HepG2 (cell line): Measurements from ENCODE around the gene UGT1A8. TPM values are rescaled to one million over a fixed set of nuclear protein-coding genes. Genes with fewer than 3 reads are reported as not detected.

Source experiments
- ATAC-seq: fragments of 200-7000 bp; cut with Tn5 transposase; 3 replicates; pipeline ENCODE4 v1.9.1; 2020; ENCODE audit warnings: mild to moderate bottlenecking, moderate library complexity
- BruUV-seq: library from RNA; stranded (reverse); fragments of 400-500 nt; replicated peaks from 2 replicates; lab custom pipeline; 2021; lab: Mats Ljungman, UMichigan
- CTCF ChIA-PET: fragments of 300-600 bp; formaldehyde crosslinking; extraction: SDS; loops from one replicate; lab custom pipeline; 2021; ENCODE audit warnings: low total read pairs, inconsistent platforms, low intra/inter-chr PET ratio; lab: Yijun Ruan, JAX
- POLR2A ChIA-PET: fragments of 350-600 bp; sonication (Branson Sonifier 250); formaldehyde crosslinking; loops from one replicate; lab custom pipeline; 2020; ENCODE audit warnings: antibody characterized with exemption, inconsistent platforms; lab: Yijun Ruan, JAX
- DNase-seq: peaks from one replicate; pipeline ENCODE4 v3.0.0-alpha.2; 2015; ENCODE audit warnings: low spot score
- FAIRE-seq: peaks from 3 replicates; lab custom pipeline; 2011; peaks lifted over from hg19 to GRCh38; lab: Jason Lieb, UNC
- H2AFZ ChIP-seq: one replicate; pipeline ENCODE4 v1.6.1; 2011; ENCODE audit warnings: low read length, inconsistent platforms
- H3K27ac ChIP-seq: fragments of 300-600 bp; 3 replicates; pipeline ENCODE4 v1.8.0; 2011; ENCODE audit warnings: mixed run types, mild to moderate bottlenecking, mixed read lengths, low read length, inconsistent platforms; ENCODE audit not compliant: insufficient read depth; ENCODE audit errors: extremely low read length
- H3K27me3 ChIP-seq, 2 experiments: fragments of 200-600 bp in 1 of 2; 2 replicates in 1 of 2; 3 replicates in 1 of 2; pipeline versions ENCODE4 v1.6.0 to v1.8.0; 2011; ENCODE audit warnings: low read length in 2 of 2, mild to moderate bottlenecking in 2 of 2, moderate library complexity in 2 of 2, inconsistent platforms in 1 of 2; ENCODE audit not compliant: insufficient read depth in 2 of 2, control insufficient read depth in 1 of 2
- H3K36me3 ChIP-seq, 2 experiments: fragments of 200-600 bp in 1 of 2; replicated peaks in 1 of 2; 2 replicates in 1 of 2; 3 replicates in 1 of 2; pipeline versions ENCODE4 v1.5.1 to v1.8.0; 2011; ENCODE audit warnings: low read length in 2 of 2, inconsistent platforms in 1 of 2; ENCODE audit not compliant: insufficient read depth in 2 of 2, control insufficient read depth in 1 of 2
- H3K4me1 ChIP-seq: 2 replicates; pipeline ENCODE4 v1.5.1; 2012; ENCODE audit warnings: low read length, inconsistent platforms; ENCODE audit not compliant: insufficient read depth
- H3K4me2 ChIP-seq: 2 replicates; pipeline ENCODE4 v1.6.0; 2011; ENCODE audit warnings: low read depth, low read length, inconsistent platforms
- H3K4me3 ChIP-seq, 3 experiments: fragments of 200-600 bp in 1 of 3; sonication (generic), shearing (Covaris generic) in 1 of 3; replicated peaks in 1 of 3; 2 replicates each; pipeline ENCODE4 v1.5.1; 2011 to 2016; ENCODE audit warnings: low read length in 3 of 3, inconsistent platforms in 2 of 3, low read depth in 2 of 3, mild to moderate bottlenecking in 2 of 3, control low read depth in 1 of 3, mixed read lengths in 1 of 3; ENCODE audit not compliant: insufficient read depth in 1 of 3
- H3K79me2 ChIP-seq: one replicate; pipeline ENCODE4 v1.6.1; 2011; ENCODE audit warnings: low read length, inconsistent platforms; ENCODE audit not compliant: insufficient read depth
- H3K9ac ChIP-seq: 2 replicates; pipeline ENCODE4 v1.6.0; 2011; ENCODE audit warnings: mild to moderate bottlenecking, low read depth, low read length, inconsistent platforms; ENCODE audit not compliant: insufficient read depth
- H3K9me3 ChIP-seq: 2 replicates; pipeline ENCODE4 v1.5.1; 2012; ENCODE audit warnings: mild to moderate bottlenecking, low read length
- H4K20me1 ChIP-seq: 2 replicates; pipeline ENCODE4 v1.6.0; 2011; ENCODE audit warnings: inconsistent platforms, mild to moderate bottlenecking, low read length, moderate library complexity; ENCODE audit not compliant: insufficient read depth
- AGO1 ChIP-seq: fragments of 200-400 bp; formaldehyde crosslinking; IDR thresholded peaks from 2 replicates; pipeline ENCODE4 v1.6.1; 2017; ENCODE audit warnings: mild to moderate bottlenecking, low read depth, low read length, moderate library complexity; ENCODE audit not compliant: poor library complexity, severe bottlenecking
- ARHGAP35 ChIP-seq: sonication (generic); formaldehyde crosslinking; IDR thresholded peaks from 2 replicates; pipeline ENCODE4 v1.9.0; 2022; ENCODE audit warnings: mild to moderate bottlenecking, inconsistent platforms, moderate library complexity, missing genetic modification reagents, borderline replicate concordance
- CENPX ChIP-seq: sonication (generic); formaldehyde crosslinking; IDR thresholded peaks from 2 replicates; pipeline ENCODE4 v1.9.0; 2021; ENCODE audit warnings: mild to moderate bottlenecking, missing genetic modification reagents, moderate library complexity
- FOXA3 ChIP-seq: IDR thresholded peaks from 2 replicates; pipeline ENCODE4 v1.6.1; 2016; ENCODE audit warnings: missing genetic modification reagents, missing compliant biosample characterization
- GABPA ChIP-seq, 2 experiments: IDR thresholded peaks; 2 replicates each; pipeline ENCODE4 v1.6.1; 2011 to 2016; ENCODE audit warnings: low read depth in 2 of 2, low read length in 1 of 2, missing biosample characterization in 1 of 2, missing genetic modification characterization in 1 of 2
- GFI1 ChIP-seq: sonication (generic); formaldehyde crosslinking; IDR thresholded peaks from 2 replicates; pipeline ENCODE4 v1.5.0; 2020; ENCODE audit warnings: missing genetic modification reagents, mild to moderate bottlenecking, borderline replicate concordance
- HDAC1 ChIP-seq: sonication (generic); formaldehyde crosslinking; IDR thresholded peaks from 2 replicates; pipeline ENCODE4 v1.5.1; 2020; ENCODE audit warnings: mild to moderate bottlenecking, missing genetic modification reagents
- HNRNPUL1 ChIP-seq: fragments of 200-400 bp; formaldehyde crosslinking; IDR thresholded peaks from 2 replicates; pipeline ENCODE4 v1.6.1; 2017; ENCODE audit warnings: low read depth, mild to moderate bottlenecking, low read length, moderate library complexity
- HOXA9 ChIP-seq: sonication (generic); formaldehyde crosslinking; IDR thresholded peaks from 2 replicates; pipeline ENCODE4 v1.8.1; 2022; ENCODE audit warnings: missing genetic modification reagents, mild to moderate bottlenecking, moderate library complexity, borderline replicate concordance
- NCOA1 ChIP-seq: sonication (generic); formaldehyde crosslinking; IDR thresholded peaks from 2 replicates; pipeline ENCODE4 v1.9.0; 2021; ENCODE audit warnings: missing genetic modification reagents
- POLR2AphosphoS2 ChIP-seq: IDR thresholded peaks from 2 replicates; pipeline ENCODE4 v1.6.1; 2011; ENCODE audit warnings: low read depth, low read length, improper control_type of control experiment
- RNF2 ChIP-seq: fragments of 450-650 bp; conservative IDR thresholded peaks from 2 replicates; pipeline ENCODE4 v1.6.1; 2016; ENCODE audit warnings: low read depth
- ZMYM3 ChIP-seq: sonication (generic); formaldehyde crosslinking; IDR thresholded peaks from 2 replicates; pipeline ENCODE4 v1.5.1; 2020; ENCODE audit warnings: mild to moderate bottlenecking, missing genetic modification reagents
- ZNF44 ChIP-seq: sonication (generic); formaldehyde crosslinking; IDR thresholded peaks from 2 replicates; pipeline ENCODE4 v1.5.1; 2020; ENCODE audit warnings: mild to moderate bottlenecking, missing genetic modification reagents
- ZNF501 ChIP-seq: sonication (generic); formaldehyde crosslinking; IDR thresholded peaks from 2 replicates; pipeline ENCODE4 v1.5.1; 2020; ENCODE audit warnings: mild to moderate bottlenecking, moderate library complexity, missing genetic modification reagents
- WGBS: methylation state at CpG from one replicate; pipeline ENCODE4 v1.1.6; 2017; ENCODE audit warnings: low lambda C conversion rate; 5-methylcytosine and 5-hydroxymethylcytosine counted together
- in situ Hi-C: cut with HindIII; loops from 2 replicates; pipeline ENCODE4 v1.10.0; 2017; ENCODE audit warnings: low pct_unique_long_range_greater_than_20kb; ENCODE audit not compliant: extremely low pct_ligation_motif_present
- intact Hi-C: fragments of 100-400 bp; cut with micrococcal nuclease; formaldehyde crosslinking; loops from one replicate; pipeline ENCODE4 v1.10.0; 2022; ENCODE audit not compliant: unreplicated experiment
- polyA plus RNA-seq, 8 experiments: library from polyadenylated mRNA; depleted of rRNA in 3 of 8; stranded (reverse) in 7 of 8; unstranded in 1 of 8; fragments of >200 nt; fragmentation: Illumina TruSeq in 4 of 8; extraction: Trizol in 4 of 8; gene quantifications; 2 replicates each; pipeline versions ENCODE4 v1.2.1 to v1.2.3, GENCODE V29; 2011 to 2016; ENCODE audit warnings: low read depth in 4 of 8, missing spikeins in 1 of 8, mixed read lengths in 1 of 8; ENCODE audit not compliant: insufficient read depth in 1 of 8
- total RNA-seq, 5 experiments: library from RNA; depleted of rRNA; stranded (reverse); fragments of >200 nt; fragmentation: Illumina TruSeq; extraction: Trizol; gene quantifications; 2 replicates each; pipeline ENCODE4 v1.2.3, GENCODE V29; 2016; ENCODE audit warnings: low read depth in 1 of 5
- TF ChIP-seq, protein P1 (sequence below): sonication (generic); formaldehyde crosslinking; IDR thresholded peaks from 2 replicates; pipeline ENCODE4 v1.4.0; 2020; ENCODE audit warnings: mild to moderate bottlenecking, low read depth, missing genetic modification reagents
- TF ChIP-seq, protein P2 (sequence below): sonication (generic); formaldehyde crosslinking; IDR thresholded peaks from 2 replicates; pipeline ENCODE4 v1.4.0; 2020; ENCODE audit warnings: missing genetic modification reagents
- TF ChIP-seq, protein P3 (sequence below): sonication (generic); formaldehyde crosslinking; IDR thresholded peaks from 2 replicates; pipeline ENCODE4 v1.8.0; 2022; ENCODE audit warnings: missing genetic modification reagents, mild to moderate bottlenecking, borderline replicate concordance
- TF ChIP-seq, protein P4 (sequence below): sonication (generic); formaldehyde crosslinking; IDR thresholded peaks from 2 replicates; pipeline ENCODE4 v1.8.0; 2022; ENCODE audit warnings: mild to moderate bottlenecking, missing genetic modification reagents, moderate library complexity

Gene UGT1A8
- total and polyA plus RNA-seq, 2 of the 13 experiments (the other 11 are each of a cell fraction or from before 2014, with no cell fraction given): not detected

DNA sequence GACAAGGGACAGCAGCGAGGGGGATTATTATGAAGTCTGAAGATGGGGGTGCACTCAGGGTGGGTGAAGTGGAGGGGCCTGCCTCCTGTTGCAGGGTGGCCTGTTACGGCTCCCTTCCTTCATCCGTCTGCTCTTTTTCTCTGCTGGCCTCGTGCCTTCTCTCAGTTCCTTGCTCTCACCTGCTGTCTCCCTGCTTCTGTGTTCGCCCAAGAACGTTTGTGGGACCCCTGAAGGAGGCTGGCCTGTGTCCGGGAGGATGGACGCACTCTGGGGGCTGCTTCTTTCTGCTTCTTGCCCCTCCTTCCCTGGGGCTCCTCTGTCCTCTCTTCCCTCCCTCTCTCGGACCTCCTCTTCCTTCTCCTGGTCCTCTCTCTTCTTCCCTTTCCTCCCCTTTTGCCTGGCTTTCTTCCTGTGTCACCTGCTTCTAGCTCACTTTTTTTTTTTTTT is 174.5 kb downstream of the UGT1A8 start:
- 52% methylated on average over 9 of the region's 9 CpGs for WGBS
- no peak overlapping the region for H3K4me3 ChIP-seq
- no peak overlapping the region for H3K9ac ChIP-seq
- FAIRE-seq (no peak), DNase-seq (no peak), ATAC-seq (no peak)
- no TSS peak for BruUV-seq
- no peak overlapping the region for H3K27ac ChIP-seq
- H3K9me3 ChIP-seq: no peaks in the 10 kb centered on the region
- peaks cover 7 to 43% of the 10 kb centered on the region in 2 experiments; a peak in 3 of 5 replicates for H3K27me3 ChIP-seq
- ChIA-PET POLR2A (no interaction called here), CTCF (no interaction called here)
- no peaks in the 10 kb centered on the region for H4K20me1 ChIP-seq
- in situ Hi-C loops: no loop called here
- H3K79me2 ChIP-seq: no peaks in the 10 kb centered on the region
- H2AFZ ChIP-seq: no peak overlapping the region
- H3K36me3 ChIP-seq: no peaks in the 10 kb centered on the region
- intact Hi-C loops: no loop called here
- H3K4me2 ChIP-seq: no peak overlapping the region
- peaks cover 14% of the 10 kb centered on the region; the same call in 1 of the 2 replicates for H3K4me1 ChIP-seq
- no peak for TF ChIP-seq ZNF44 (CRISPR knock-in tag)
- TF ChIP-seq, protein P1, sequence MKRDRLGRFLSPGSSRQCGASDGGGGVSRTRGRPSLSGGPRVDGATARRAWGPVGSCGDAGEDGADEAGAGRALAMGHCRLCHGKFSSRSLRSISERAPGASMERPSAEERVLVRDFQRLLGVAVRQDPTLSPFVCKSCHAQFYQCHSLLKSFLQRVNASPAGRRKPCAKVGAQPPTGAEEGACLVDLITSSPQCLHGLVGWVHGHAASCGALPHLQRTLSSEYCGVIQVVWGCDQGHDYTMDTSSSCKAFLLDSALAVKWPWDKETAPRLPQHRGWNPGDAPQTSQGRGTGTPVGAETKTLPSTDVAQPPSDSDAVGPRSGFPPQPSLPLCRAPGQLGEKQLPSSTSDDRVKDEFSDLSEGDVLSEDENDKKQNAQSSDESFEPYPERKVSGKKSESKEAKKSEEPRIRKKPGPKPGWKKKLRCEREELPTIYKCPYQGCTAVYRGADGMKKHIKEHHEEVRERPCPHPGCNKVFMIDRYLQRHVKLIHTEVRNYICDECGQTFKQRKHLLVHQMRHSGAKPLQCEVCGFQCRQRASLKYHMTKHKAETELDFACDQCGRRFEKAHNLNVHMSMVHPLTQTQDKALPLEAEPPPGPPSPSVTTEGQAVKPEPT (CRISPR knock-in tag): no peak
- no peak for TF ChIP-seq ZMYM3
- no peak for TF ChIP-seq ARHGAP35 (CRISPR knock-in tag)
- TF ChIP-seq HDAC1 (CRISPR knock-in tag): no peak
- TF ChIP-seq GABPA (IDR thresholded peaks at IDR 0.05; ENCODE audit: low read depth, low read length): no peak
- no peak for TF ChIP-seq GABPA (CRISPR knock-in tag; IDR thresholded peaks at IDR 0.05; ENCODE audit: low read depth)
- TF ChIP-seq, protein P2, sequence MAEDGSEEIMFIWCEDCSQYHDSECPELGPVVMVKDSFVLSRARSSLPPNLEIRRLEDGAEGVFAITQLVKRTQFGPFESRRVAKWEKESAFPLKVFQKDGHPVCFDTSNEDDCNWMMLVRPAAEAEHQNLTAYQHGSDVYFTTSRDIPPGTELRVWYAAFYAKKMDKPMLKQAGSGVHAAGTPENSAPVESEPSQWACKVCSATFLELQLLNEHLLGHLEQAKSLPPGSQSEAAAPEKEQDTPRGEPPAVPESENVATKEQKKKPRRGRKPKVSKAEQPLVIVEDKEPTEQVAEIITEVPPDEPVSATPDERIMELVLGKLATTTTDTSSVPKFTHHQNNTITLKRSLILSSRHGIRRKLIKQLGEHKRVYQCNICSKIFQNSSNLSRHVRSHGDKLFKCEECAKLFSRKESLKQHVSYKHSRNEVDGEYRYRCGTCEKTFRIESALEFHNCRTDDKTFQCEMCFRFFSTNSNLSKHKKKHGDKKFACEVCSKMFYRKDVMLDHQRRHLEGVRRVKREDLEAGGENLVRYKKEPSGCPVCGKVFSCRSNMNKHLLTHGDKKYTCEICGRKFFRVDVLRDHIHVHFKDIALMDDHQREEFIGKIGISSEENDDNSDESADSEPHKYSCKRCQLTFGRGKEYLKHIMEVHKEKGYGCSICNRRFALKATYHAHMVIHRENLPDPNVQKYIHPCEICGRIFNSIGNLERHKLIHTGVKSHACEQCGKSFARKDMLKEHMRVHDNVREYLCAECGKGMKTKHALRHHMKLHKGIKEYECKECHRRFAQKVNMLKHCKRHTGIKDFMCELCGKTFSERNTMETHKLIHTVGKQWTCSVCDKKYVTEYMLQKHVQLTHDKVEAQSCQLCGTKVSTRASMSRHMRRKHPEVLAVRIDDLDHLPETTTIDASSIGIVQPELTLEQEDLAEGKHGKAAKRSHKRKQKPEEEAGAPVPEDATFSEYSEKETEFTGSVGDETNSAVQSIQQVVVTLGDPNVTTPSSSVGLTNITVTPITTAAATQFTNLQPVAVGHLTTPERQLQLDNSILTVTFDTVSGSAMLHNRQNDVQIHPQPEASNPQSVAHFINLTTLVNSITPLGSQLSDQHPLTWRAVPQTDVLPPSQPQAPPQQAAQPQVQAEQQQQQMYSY (CRISPR knock-in tag): no peak
- TF ChIP-seq NCOA1 (CRISPR knock-in tag): no peak
- TF ChIP-seq HNRNPUL1: no peak
- no peak for TF ChIP-seq CENPX (CRISPR knock-in tag)
- no peak for TF ChIP-seq FOXA3 (CRISPR knock-in tag)
- TF ChIP-seq, protein P3, sequence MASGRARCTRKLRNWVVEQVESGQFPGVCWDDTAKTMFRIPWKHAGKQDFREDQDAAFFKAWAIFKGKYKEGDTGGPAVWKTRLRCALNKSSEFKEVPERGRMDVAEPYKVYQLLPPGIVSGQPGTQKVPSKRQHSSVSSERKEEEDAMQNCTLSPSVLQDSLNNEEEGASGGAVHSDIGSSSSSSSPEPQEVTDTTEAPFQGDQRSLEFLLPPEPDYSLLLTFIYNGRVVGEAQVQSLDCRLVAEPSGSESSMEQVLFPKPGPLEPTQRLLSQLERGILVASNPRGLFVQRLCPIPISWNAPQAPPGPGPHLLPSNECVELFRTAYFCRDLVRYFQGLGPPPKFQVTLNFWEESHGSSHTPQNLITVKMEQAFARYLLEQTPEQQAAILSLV (CRISPR knock-in tag): no peak
- TF ChIP-seq, protein P4, sequence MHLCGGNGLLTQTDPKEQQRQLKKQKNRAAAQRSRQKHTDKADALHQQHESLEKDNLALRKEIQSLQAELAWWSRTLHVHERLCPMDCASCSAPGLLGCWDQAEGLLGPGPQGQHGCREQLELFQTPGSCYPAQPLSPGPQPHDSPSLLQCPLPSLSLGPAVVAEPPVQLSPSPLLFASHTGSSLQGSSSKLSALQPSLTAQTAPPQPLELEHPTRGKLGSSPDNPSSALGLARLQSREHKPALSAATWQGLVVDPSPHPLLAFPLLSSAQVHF (CRISPR knock-in tag): no peak
- no peak for TF ChIP-seq ZNF501 (CRISPR knock-in tag)
- no peak for TF ChIP-seq POLR2AphosphoS2
- no peak for TF ChIP-seq GFI1
- TF ChIP-seq AGO1: no peak
- TF ChIP-seq HOXA9 (CRISPR knock-in tag): no peak
- no peak for TF ChIP-seq RNF2
